ENCODE results near the gene CLCN4.

CLCN4 gene

GRCh38 chrX:10246846-10247245 lies 90.1 kb downstream of the CLCN4 start:
- DNase-seq, result no peak

DNA sequence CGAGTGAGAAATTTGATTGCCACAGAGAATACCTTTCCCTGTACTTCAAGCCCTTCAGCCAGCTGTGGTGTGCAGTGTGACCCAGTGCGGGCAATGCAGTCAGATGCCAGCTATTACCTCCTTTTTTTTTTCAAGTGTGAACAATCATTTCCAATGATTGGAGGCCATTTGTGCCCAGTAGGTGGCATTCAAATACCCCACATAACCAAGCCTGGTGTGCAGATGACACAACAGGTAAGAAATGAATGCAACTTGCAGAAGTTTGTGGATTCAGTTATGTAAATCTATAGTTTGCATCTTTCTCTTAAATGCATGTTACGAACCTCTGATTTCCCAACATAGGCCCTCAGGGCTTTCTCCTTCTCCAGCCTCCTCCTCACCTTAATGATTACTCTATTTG lies 98.0 kb downstream of the CLCN4 start:
- no peak for DNase-seq

DNA sequence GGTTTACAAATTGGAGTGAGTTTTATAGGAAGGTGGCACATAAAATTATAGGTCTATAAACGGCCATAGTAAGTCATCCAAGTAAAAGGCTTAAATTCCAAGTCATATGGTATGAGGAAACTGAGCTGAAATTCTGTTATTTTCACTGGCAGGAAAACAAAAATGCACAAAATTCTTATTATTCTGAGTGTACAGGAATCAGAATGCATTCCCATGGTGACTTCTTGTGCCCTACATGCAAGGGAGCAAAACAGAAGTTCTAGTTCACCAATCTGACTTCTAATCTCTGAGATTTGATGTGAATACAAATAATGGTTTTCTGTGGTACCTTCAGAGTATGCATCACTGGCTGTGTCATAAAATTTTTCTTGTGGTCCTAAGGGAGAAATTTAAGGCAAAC lies 102.9 kb downstream of the CLCN4 start:
- DNase-seq, result no peak

DNA sequence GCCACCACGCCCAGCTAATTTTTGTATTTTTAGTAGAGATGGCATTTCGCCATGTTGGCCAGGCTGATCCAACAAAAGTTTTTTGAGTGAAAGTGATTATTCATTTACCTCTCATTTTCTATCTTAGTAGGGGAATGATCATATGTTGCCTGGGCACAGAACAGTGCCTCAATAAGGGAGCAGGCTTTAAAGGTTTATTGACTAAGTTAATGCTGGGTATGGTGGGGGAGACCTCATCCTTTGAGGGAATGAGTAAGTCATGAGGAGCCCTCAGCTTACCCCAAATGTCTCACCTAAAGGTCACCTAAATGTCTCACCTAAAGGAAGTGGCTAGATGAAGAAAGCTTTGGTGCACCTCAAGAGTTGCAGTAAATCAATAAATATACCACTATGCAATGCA lies 109.0 kb downstream of the CLCN4 start:
- no peak for DNase-seq

DNA sequence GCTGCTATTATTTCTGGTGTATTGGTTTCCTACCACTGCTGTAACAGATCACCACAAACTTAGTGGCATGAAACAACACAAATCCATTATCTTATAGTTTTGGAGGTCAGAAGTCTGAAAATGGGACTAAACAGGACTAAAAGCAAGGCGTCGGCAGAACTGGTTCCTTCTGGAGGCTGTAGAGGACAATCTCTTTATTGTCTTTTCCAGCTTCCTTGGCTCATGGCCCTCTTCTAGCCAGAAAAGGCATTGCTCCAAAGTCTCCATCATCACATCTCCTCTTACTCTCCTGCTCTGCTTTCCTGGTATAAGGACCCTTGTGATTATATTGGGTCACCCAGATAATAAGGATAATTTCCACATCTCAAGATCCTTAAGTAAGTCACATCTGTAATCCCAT lies 121.9 kb downstream of the CLCN4 start:
- no peak for DNase-seq

DNA sequence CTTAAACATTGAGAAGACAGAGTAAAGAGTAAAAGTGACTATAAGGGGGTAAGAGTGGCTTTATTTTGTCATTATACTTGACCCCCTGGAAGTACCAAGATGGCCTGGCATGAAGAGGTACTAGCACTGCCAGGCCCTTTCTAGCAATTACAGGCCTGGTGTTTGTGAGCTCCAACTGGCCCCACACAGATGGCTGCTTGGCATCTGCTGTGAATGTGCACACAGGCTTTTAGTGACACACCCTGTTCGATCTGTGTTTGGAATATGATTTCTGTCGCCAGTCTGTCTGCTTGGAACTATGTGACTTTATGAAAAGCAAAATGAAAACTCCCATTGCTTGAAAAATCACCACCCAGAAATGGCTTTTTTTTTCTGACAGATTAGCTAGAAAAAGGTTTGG lies 123.3 kb downstream of the CLCN4 start:
- no peak for DNase-seq

- no peak for DNase-seq
Measured at GRCh38 chrX:10282490-10282889, 125.7 kb downstream of the CLCN4 start.

DNA sequence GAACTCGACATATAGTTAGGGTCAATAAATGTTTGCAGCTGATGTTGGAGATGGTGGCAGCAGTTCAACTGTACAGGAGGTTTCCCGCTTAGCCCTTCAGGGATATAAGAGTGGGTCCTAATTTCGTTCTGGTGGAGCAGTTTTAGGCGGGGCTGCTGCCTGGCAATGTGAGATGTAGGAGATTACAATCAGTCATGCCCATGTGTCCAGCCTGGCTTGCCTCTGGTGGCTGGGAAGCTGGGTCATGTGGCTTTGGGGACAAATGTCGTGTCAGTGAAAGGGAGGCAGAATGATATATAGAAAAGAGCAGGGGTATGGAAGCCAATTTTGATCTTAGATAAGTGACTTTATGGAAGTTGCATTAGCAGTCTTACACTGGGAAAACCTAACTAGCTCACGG lies 129.4 kb downstream of the CLCN4 start:
- no peak for DNase-seq
